NCI-H2196 (cell line): Measurements from ENCODE around the gene KIAA1671.

Experiments used
- DNase-seq: peaks from one replicate; lab custom pipeline; 2025; ENCODE audit not compliant: unreplicated experiment; lab: John Stamatoyannopoulos, UW

Gene KIAA1671

DNA sequence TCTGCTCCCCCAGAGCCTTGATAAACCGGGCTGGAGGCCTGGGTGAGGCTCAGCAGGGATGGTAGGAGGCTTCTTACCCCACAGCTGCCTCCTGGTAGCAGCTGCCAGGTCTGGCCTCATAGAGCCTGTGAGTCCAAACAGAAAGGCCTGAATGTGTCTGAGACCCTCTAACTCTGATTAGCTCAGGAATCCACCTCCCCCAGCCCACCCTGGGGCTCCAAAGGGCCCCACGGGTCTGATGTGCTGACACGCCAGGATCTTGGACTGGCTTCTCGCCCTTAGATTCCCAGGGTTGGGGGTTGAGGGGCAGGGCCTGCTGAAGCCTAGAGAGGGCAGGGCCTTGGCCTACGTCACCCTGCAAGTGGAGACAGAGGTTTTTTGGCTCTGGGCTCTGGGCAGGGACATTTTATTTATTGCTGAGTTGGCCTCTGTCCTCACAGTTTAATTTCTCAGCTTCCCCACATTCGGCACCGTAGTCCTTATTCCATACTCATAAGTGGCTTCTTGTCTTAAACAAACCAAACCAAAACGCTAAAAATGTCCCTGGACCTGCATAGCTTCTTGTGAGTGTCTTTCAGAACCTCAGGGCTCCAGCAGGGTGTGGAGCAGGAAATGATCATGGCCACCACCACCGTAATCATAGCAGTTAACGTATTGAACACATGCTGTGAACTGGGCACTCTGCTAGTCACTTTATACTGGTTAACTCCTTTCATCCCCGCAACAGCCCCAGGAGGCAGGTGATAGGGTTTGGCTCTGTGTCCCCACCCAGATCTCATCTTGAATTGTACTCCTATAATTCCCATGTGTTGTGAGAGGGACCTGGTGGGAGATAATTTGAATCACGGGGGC is 25.1 kb downstream of the KIAA1671 start:
- DNase-seq = peak; percentile 13

DNA sequence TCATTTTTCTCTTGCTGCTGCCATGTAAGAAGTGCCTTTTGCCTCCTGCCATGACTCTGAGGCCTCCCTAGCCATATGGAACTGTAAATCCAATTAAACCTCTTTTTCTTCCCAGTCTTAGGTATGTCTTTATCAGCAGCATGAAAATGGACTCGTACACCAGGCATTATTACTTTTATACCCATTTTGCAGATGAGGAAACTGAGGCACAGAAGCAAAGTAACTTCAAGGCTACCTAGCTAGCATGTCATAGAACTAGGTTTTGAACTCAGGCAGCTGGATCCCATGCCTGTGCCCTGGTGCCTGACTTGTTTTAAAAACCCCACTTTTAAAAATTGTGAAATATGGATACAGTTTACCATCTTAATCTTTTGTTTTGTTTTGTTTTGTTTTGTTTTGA is 25.8 kb downstream of the KIAA1671 start:
- no peak for DNase-seq

DNA sequence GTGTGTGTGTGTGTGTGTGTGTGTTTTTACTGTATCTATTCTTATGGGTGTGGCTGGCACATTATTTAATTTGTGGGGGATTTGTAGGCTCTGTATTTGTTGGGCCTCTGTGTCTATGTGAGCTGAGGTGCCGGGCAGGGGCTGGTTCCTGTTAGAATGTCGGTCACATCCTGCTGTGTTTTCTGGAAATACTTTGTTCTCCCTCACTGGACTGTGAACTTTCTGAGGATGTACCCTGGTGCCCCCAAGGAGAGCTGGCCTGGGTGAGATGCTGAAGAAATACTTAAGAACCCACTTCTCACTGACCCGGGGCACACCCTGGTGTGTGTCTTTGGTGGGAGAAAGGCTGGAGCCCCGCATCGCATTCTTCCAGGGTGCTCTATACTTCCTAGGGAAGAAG is 28.6 kb downstream of the KIAA1671 start:
- DNase-seq = no peak

DNA sequence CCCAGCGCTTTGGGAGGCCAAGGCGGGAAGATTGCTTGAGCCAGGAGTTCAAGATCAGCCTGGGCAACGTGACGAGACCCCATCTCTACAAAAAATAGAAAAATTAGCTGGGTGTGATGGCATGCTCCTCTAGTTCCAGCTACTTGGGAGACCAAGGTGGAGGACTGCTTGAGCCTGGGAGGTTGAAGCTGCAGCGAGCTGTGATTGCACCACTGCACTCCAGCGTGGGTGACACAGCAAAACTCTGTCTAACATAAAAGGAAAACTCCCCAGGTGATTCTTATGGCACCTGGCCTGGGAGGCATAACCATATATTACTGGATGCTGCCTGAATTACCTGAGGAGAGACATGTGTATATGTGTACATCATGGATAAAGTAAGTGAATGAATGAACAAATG is 29.1 kb downstream of the KIAA1671 start:
- DNase-seq = no peak

DNA sequence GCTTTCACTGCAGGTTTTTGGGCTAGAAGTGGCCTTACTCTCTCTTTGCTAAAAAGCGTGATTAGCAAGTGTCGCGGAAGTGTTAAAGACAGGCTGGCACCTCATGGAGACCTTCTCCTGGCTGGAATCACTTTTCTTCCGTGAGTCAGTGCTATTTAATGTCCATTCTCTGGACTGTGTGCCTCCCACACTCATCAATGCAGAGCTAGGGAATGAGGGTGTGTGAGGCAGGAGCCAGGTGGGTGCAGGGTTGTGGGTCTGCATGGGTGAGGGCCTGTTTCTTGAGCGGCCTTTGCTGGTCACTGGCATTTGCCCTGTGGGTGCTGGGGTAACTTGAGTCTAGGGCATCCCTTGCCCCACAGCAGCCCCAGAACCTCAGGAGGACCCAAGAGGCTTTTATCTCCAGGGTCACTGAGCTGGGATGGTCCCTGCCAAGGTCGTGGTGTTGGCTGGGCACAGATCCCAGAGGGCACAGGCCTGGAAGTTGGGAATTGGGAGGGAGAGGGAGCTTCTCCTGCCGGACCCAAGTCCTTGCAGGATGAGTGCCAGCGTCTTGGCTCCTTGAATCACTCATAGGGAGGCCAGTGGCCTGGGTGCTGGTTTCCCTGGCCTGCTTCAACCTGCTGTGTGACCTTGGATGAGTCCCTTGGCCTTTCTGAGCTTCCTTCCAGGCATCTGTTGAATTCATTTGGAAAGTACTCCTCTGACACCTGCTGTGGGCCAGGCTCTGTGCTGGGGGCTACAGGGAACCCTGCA is 30.0 kb downstream of the KIAA1671 start:
- DNase-seq = no peak

DNA sequence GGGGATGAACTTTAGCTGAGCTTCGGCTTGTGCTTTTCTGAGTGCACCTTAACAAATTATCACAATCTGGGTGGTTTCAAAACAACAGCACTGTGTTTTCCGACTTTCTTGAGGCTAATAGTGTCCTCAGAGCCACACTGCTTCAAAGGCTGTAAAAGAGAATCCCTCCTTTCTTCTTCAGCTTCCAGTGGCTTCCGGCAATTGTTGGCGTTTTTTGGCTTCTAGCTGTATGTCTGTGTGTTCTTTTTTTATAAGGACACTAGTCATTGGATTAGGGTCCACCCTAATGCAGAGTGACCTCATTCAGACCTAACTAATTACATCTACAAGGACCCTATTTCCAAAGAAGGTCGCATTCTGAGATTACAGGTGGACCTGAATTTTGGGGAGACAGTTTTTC is 30.6 kb downstream of the KIAA1671 start:
- no peak for DNase-seq

DNA sequence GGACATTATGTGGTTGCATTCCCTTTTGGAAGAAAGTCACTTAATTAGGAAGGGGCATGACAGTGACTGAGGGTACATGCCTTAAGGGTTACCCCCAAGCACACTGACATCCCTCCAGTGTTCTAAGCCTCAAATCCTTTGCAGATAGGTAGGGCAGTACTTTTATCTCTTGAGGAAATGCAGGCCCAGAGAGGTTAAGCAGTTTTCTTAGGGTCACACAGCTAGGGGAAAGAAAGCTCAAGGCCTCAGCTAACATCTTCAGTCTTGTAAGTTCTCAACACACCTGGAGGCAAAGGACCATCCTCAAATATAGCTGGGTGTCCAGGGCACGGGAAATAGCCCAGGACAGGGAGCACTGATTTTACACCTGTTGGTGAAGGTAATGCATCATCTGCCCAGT is 31.6 kb downstream of the KIAA1671 start:
- no peak for DNase-seq

DNA sequence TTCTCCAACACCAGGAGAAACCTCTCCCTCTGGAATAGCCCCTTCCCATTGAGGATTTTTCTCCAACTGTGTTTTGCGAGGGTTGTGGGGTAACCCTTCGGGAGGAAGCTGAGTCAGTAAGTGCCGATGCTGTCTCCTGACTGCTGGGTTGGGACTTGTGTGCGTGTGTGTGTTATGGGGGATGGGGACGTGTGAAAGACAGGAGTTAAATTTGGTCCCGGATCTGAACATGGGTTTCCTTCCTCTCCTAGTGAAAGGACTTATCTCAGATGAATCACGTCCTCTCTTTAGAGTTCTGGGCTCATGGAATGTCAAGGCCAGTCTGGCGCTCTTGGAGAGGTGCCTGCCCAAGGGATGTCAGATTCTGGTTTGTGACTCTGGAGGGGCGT is 33.3 kb downstream of the KIAA1671 start:
- DNase-seq = no peak

DNA sequence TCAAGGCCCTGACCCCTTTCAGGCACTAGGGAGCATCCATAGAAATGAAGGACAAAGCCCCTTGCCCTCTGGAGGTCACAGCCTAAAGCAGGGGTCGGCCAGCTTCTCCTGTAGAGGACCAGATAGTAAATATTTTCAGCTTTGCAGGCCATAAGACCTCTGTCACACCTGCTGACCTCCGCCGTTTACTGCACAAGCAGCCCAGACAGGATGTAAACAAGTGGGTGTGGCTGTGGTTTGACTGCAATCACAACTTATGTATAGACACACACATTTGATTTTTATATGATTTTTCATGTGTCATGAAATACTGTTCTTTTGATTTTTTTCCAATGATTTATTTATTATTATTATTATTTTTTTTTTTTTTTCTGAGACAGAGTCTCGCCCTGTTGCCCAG is 34.3 kb downstream of the KIAA1671 start:
- DNase-seq = no peak

DNA sequence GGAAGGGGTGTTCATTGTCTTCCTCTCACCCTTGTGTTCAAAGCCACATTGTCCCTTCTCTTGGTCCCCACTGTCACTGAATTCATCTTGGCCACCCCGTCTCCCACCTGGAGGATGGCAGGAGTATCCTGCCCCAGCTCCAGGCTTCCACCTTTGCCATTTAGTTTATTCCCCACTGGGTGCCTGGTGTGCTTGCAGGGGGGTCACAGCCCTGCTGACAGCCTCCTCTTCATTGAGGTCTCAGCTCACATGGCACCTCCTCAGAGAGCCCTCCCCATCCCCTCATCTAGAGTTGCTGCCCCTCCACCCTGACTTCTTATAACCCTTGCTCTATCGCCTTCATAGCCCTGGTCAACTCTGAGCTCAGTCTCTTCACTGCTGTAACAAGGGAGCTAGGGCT is 36.6 kb downstream of the KIAA1671 start:
- no peak for DNase-seq

DNA sequence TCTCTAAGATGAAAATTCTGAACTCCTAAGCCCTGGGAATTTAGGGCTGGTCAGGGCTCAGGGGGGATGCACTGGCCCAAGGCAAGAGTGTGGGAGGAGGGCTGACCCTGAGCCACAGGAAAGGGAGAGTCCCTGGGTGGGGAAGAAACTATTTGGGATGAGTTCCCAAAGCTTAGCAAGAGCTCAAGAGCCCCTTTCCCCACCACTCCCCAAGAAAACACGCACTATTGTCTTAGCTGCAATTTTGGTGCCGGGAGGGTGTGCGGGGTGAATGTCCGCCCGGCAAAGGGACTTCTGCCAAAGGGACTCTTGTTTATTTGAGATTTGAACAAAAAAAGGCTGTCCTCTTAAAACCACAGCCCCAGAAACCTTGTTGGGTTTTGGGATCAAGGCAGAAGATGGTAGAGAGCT is 37.0 kb downstream of the KIAA1671 start:
- no peak for DNase-seq

DNA sequence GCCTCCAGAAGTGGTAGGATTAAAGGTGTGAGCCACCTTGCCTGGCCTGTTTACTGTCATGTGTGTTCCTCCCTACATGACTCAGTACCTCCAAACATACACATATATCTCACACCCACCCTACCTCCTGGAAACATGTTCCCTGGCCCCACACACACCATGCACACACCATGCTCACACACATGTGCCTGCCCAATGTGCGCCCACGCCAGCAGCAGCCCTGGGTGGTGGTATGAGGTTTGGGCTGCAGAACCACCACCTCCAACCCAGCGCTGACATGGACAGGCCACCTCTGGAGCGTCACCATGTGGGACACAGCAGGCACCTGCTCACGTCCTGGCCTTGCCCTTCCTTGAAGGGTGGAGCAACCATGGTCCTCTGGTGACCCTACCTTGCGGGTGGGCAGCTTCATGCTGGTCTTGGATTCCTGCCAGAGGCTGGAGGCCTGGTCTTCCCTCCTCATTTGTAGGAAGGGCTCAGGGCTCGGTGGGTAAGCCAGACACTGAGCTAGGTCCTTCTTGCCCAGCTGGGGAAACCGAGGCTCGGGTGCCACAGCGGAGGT is 37.9 kb downstream of the KIAA1671 start:
- DNase-seq = no peak

DNA sequence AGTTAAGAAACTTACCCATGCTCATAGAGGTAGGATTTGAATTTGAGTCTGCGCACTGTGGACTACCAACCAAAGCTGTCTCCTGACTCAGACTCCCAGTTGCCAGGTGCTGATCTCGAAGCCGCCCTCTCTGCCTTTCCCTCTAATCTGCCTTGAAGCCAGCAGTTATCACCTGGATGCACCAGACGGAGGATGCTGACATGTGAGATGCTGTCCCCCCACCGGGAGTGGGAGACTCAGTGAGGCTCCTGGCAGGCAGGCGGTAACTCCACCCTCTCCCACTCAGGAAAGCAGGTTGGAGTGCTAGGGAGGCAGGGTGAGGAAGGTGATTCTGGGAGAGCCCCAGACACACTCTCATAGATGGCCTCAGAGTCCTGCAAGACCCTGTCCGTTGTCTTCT is 40.4 kb downstream of the KIAA1671 start:
- DNase-seq = no peak

DNA sequence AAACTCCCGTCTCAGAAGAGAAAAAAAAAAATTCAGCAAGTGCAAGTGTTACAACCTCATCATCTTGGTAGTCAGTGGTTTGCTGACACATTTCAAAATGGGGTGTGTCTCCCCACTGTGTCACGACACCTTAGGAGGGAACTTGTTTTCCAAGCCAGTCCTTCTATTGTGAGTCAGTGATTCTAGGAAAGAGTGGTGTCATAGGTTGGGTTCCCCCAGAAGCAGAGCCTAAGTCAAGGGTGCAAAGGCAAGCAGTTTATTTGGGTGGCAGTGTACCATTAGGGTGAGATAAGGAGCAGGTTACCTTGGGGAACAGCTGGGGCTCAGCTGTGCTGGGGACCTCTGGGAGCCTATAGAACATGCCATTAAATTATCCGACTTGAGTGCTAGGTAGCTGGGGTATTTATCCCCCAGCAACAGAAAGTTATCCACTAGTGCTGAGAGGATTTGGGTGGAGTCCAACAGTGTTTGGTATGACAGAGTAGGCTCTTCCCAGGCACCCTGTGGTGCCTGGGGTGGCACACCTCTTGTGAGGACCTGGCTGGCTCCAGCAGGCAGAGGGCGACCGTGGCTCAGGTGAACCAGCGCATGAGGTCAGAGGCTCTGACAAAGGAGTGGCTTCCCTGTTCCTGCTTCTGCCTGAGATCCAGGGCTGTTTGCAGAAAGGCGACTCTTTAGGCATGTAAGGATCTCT is 41.7 kb downstream of the KIAA1671 start:
- DNase-seq = peak; percentile 63

DNA sequence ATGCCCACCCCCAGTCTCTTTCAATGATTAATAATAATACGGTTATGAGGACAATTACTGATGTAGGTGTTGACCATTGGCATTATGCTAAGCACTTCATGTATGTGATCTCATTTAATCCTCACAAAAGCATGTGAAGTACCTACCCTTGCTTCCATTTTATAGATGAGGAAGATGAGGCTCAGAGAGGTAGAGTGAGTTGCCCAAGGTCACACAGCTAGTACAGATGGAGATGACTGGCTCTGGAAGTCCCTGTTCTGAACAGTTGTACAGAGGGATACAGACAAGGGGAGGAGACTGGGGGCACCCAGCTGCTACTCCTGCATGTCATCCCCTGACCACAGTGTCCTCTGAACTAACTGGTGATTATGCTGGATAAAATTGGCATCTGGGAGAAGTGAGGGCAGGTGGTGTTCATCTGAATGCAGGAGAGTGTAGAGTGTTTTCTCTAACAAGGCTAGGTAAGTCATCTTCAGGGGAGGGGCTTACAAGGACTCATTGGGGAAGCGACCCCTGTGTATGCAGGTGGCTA is 43.2 kb downstream of the KIAA1671 start:
- DNase-seq = no peak

DNA sequence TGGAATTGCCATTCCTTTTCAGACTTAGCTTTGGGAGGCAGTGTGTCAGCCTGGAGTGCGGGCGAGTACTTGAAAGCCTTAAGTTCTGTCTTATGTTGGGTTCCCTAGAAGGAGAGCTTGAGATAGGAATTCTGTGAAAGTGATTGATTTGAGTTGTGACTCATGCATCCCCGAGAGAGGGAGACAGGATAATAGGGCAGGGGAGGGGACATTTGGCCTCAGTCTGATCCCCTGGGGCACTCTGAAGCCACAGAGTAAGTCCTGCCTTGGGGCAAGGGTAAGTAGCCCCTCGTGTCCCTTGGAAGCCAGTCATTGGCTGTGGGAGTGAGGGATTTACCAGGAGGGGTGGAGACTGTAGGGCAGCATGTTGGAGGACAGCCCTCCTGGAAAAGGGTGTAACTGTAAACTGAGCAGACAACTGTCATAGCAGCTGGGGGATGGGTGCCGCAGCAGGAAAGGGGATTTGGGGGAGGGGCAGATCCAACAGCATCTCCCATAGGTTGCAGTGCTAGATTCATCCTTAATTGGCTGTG is 44.0 kb downstream of the KIAA1671 start:
- peak; percentile 40 for DNase-seq

DNA sequence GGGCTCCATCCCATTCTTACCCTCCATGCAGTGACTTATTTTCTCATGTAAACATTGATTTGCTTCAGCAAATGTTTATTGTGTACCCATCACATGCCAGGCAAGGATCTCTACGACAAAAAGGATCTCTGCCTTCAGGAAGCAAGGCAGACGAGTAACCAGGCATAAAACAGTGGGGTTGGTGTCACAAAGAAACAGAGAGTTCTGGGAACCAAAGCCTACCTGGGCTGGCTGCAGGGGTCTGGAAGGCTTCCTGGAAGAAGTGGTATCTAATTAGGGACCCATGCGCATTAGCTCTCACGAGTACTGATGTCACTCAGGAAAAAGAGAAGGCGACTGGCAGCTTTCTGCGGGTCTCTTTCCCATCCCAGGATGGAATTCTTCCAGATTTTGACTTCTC is 44.5 kb downstream of the KIAA1671 start:
- DNase-seq = no peak

DNA sequence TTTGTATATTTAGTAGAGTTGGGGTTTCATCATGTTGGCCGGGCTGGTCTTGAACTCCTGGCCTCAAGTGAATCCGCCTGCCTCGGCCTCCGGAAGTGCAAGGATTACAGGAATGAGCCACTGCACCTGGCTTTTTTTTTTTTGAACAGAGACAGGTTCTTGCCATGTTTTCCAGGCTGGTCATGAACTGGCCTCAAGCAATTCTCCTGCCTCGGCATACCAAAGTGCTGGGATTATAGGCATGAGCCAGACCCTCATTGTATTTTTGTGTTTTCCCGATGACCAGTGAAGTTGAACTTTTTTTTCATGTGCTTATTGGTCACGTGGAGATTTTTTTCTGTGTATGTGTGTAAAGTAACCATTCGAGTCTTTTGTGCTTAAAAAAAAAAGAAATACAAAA is 48.2 kb downstream of the KIAA1671 start:
- no peak for DNase-seq

DNA sequence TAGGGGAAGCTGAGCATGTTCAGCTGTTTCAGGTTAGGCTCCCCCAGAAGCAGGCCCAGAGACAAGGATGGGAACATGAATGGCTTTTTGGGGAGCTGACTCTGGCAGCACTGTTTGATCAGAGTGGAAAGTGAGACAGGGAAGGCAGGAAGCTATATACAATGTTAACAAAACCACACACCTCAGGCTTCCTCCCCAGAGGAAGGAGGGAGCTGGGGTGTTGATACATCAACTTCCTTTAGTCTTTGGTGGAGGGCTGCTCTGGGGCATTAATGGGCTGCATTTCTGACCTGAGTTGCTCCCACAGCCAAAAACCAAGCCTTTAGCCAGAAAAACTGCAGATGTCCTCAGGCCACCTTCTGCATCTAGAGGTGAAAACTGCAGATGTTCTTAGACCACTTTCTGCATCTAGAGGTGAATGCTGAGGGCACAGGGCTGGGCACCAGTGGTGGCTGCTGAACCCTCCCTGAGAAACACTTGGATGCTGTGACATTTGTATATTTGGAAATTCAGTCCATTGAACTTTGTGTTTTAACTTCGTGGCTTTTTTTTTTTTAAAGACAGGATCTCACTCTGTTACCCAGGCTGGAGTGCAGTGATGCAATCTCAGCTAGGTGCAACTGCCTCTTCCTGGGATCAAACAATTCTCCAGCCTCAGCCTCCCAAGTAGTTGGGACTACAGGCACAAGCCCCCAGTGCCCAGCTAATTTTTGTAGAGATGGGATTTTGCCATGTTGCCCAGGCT is 49.9 kb downstream of the KIAA1671 start:
- no peak for DNase-seq

DNA sequence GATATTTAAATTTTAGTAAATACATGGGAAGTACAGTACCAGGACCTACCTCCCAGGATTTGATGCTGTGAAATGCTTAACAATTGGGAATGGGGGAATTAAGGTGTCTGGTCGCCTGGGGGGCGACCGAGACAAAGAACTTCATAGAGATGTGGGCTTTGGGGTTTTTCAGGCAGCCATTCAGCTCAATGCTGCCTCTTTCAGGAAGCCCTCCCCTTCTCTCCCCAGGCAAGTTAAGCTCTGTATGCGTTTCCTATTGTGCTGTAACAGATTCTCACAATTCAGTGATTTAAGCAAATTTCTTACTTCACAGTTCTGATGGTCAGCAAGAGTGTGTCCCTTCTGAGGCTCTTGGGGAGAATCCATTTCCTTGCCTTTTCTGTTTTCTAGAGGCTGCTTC is 53.8 kb downstream of the KIAA1671 start:
- no peak for DNase-seq
